H1 (cell line): ENCODE measurements around the gene GALNT7. TPM values are rescaled to one million over a fixed set of nuclear protein-coding genes. Genes with fewer than 3 reads are reported as not detected.

ENCODE experiments used
- CHD7 ChIP-seq: fragments of 300-600 bp; sonication (generic); IDR thresholded peaks from 2 replicates; pipeline ENCODE4 v1.7.1; 2012; ENCODE audit warnings: low read length, moderate library complexity, mild to moderate bottlenecking, inconsistent platforms; ENCODE audit not compliant: insufficient replicate concordance
- RXRA ChIP-seq: IDR thresholded peaks from 2 replicates; pipeline ENCODE4 v1.6.1; 2011; ENCODE audit warnings: low read depth, mild to moderate bottlenecking, low read length, moderate library complexity; ENCODE audit not compliant: insufficient read depth
- polyA plus RNA-seq, 7 experiments: library from polyadenylated mRNA; depleted of rRNA in 3 of 7; stranded (reverse) in 5 of 7; unstranded in 2 of 7; fragments of >200 nt in 5 of 7; fragments of 200-250 nt in 2 of 7; gene quantifications; 1 replicate in 5 of 7; 2 replicates in 1 of 7; 4 replicates in 1 of 7; pipeline versions ENCODE4 v1.2.1 to v1.2.3, GENCODE V29; 2011 to 2013; ENCODE audit warnings: missing spikeins in 2 of 7, mixed read lengths in 2 of 7
- total RNA-seq: library from RNA; stranded (reverse); fragmentation: NEBNext Ultra II Directional; extraction: Animal tissue kit (Norgen Biotek cat#: 25700); gene quantifications from 2 replicates; pipeline ENCODE4 v1.2.1, GENCODE V29; 2021

GALNT7 gene
- total and polyA plus RNA-seq, 2 of the 8 experiments (the other 6 are each of a cell fraction or from before 2014, with no cell fraction given), result 22.4 to 85.5 TPM

GRCh38 chr4:173294444-173294843, 125.8 kb downstream of the GALNT7 start (continued):
- TF ChIP-seq CHD7 (no peak), RXRA (no peak)
